ENCODE measurements around the gene ANKS1B. TPM values are rescaled to one million over a fixed set of nuclear protein-coding genes. Genes with fewer than 3 reads are reported as not detected.

Gene ANKS1B
- total and polyA plus RNA-seq, 10 of the 15 experiments (the other 5 are each of a cell fraction or from before 2014, with no cell fraction given): 0.16 to 1.3 (median 0.82) TPM; not detected in 7

DNA sequence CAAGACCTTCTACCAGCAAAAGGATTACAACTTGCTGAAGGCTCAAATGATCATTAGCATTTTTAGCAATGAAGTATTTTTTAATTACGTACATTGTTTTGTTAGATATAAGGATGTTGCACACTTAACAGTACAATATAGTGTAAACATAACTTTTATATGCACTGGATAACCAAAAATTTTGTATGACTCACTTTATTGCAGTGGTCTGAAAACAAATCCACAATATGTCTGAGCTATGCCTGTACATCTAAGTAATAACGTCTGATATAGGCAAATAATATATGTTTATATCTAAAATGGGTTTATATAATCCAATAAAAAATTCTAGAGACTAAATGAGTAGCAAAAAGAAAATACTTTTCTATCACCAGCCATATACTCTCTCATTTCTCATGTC is 10.6 kb downstream of the ANKS1B start:
- no peaks in the 10 kb centered on the region for H3K79me2 ChIP-seq (ENCODE audit: control insufficient read depth, insufficient read depth, low read length)
- H3K4me1 ChIP-seq (ENCODE audit: control insufficient read depth, insufficient read depth, low read length): no peaks in the 10 kb centered on the region
- no peak overlapping the region for H3K4me3 ChIP-seq
- in situ Hi-C loops (cut with MboI) (no loop called here), intact Hi-C loops (cut with micrococcal nuclease; ENCODE audit: unreplicated experiment) (no loop called here)
- WGBS (ENCODE audit: insufficient coverage, insufficient replicate concordance, low lambda C conversion rate, missing lambda C conversion rate): 42% methylated on average over 2 of the region's 2 CpGs
- ChIA-PET POLR2A (no interaction called here), RAD21 (ENCODE audit: unreplicated experiment) (no interaction called here), SMC1A (ENCODE audit: uncharacterized antibody, unreplicated experiment) (no interaction called here), CTCF (no interaction called here)
- H3K9ac ChIP-seq (ENCODE audit: control insufficient read depth, insufficient read depth, low read length): no peak overlapping the region
- H3K9me3 ChIP-seq (replicated peaks; ENCODE audit: control insufficient read depth, insufficient read depth, low read length): no peaks in the 10 kb centered on the region
- H3K4me2 ChIP-seq (ENCODE audit: control insufficient read depth, insufficient read depth): no peak overlapping the region
- ATAC-seq: no peak
- no peaks in the 10 kb centered on the region for H4K20me1 ChIP-seq (ENCODE audit: control insufficient read depth, insufficient read depth)
- H3K36me3 ChIP-seq (ENCODE audit: control insufficient read depth in 2 of 2, insufficient read depth in 2 of 2, low read length in 1 of 2): no peaks in the 10 kb centered on the region
- BruUV-seq (replicated peaks): no TSS peak
- DNase-seq (ENCODE audit: low read depth, low spot score): no peak
- no peak overlapping the region for H3K27ac ChIP-seq (ENCODE audit: control insufficient read depth, insufficient read depth)
- no peaks in the 10 kb centered on the region for H3K27me3 ChIP-seq (replicated peaks in 1 of 2; ENCODE audit: control insufficient read depth in 2 of 2, insufficient read depth in 2 of 2, low read length in 1 of 2)
- H2AFZ ChIP-seq (ENCODE audit: control insufficient read depth, low read depth, low read length): no peak overlapping the region
- no peak for FAIRE-seq
- TF ChIP-seq SREBF2 (IDR thresholded peaks at IDR 0.05; ENCODE audit: low read length): no peak
- TF ChIP-seq CBFB (IDR thresholded peaks at IDR 0.05; ENCODE audit: low read depth): no peak

DNA sequence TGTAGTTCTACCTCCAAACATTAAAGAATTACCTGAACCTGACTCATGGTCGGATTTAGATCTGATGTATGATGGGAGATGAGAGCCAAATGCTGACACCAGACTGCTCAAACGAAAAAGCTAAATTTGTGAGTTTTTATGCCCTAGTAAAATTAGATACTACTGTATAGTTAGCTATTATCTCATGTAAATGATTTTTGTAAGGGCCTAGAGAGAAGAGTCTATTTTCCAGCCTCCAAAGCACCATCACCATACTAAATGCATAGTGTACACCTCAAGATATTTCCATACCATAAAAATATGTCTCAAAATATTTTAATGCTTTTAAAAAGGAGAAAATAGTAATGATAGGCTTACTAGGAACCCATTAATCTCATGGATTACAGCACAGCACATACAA is 18.3 kb downstream of the ANKS1B start:
- Histone ChIP-seq H3K4me1 (ENCODE audit: control insufficient read depth, insufficient read depth, low read length) (no peaks in the 10 kb centered on the region), H3K36me3 (ENCODE audit: control insufficient read depth in 2 of 2, insufficient read depth in 2 of 2, low read length in 1 of 2) (no peaks in the 10 kb centered on the region), H3K4me3 (no peak overlapping the region), H2AFZ (ENCODE audit: control insufficient read depth, low read depth, low read length) (no peak overlapping the region), H3K27ac (ENCODE audit: control insufficient read depth, insufficient read depth) (no peak overlapping the region), H3K9me3 (replicated peaks; ENCODE audit: control insufficient read depth, insufficient read depth, low read length) (no peaks in the 10 kb centered on the region), H4K20me1 (ENCODE audit: control insufficient read depth, insufficient read depth) (no peaks in the 10 kb centered on the region), H3K4me2 (ENCODE audit: control insufficient read depth, insufficient read depth) (no peak overlapping the region), H3K79me2 (ENCODE audit: control insufficient read depth, insufficient read depth, low read length) (no peaks in the 10 kb centered on the region), H3K27me3 (replicated peaks in 1 of 2; ENCODE audit: control insufficient read depth in 2 of 2, insufficient read depth in 2 of 2, low read length in 1 of 2) (no peaks in the 10 kb centered on the region), H3K9ac (ENCODE audit: control insufficient read depth, insufficient read depth, low read length) (no peak overlapping the region)
- SMC1A ChIA-PET (ENCODE audit: uncharacterized antibody, unreplicated experiment): no interaction called here
- POLR2A ChIA-PET: no interaction called here
- RAD21 ChIA-PET (ENCODE audit: unreplicated experiment): no interaction called here
- intact Hi-C loops (cut with micrococcal nuclease; ENCODE audit: unreplicated experiment): no loop called here
- CTCF ChIA-PET: no interaction called here
- FAIRE-seq (no peak), DNase-seq (ENCODE audit: low read depth, low spot score) (no peak), ATAC-seq (no peak)
- BruUV-seq (replicated peaks): no TSS peak
- WGBS (ENCODE audit: insufficient coverage, insufficient replicate concordance, low lambda C conversion rate, missing lambda C conversion rate): 6% methylated on average over 2 of the region's 2 CpGs
- in situ Hi-C loops (cut with MboI): no loop called here
- TF ChIP-seq MXI1 (IDR thresholded peaks at IDR 0.05; ENCODE audit: low read depth, low read length) (no peak), NFYB (IDR thresholded peaks at IDR 0.05; ENCODE audit: insufficient read depth, low read depth, low read length) (no peak), NBN (IDR thresholded peaks at IDR 0.05) (no peak), ZNF622 (IDR thresholded peaks at IDR 0.05) (no peak), ATF7 (IDR thresholded peaks at IDR 0.05; ENCODE audit: low read depth) (no peak), NR2C2 (IDR thresholded peaks at IDR 0.05; ENCODE audit: borderline replicate concordance, control insufficient read depth, insufficient read length, low read depth) (no peak), SMARCA5 (IDR thresholded peaks at IDR 0.05) (no peak), POLR2AphosphoS2 (IDR thresholded peaks at IDR 0.05; ENCODE audit: low read depth, low read length) (no peak)
- TF ChIP-seq, protein P1, sequence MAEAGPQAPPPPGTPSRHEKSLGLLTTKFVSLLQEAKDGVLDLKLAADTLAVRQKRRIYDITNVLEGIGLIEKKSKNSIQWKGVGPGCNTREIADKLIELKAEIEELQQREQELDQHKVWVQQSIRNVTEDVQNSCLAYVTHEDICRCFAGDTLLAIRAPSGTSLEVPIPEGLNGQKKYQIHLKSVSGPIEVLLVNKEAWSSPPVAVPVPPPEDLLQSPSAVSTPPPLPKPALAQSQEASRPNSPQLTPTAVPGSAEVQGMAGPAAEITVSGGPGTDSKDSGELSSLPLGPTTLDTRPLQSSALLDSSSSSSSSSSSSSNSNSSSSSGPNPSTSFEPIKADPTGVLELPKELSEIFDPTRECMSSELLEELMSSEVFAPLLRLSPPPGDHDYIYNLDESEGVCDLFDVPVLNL (IDR thresholded peaks at IDR 0.05; ENCODE audit: low read depth, low read length): no peak
- TF ChIP-seq, protein P2, sequence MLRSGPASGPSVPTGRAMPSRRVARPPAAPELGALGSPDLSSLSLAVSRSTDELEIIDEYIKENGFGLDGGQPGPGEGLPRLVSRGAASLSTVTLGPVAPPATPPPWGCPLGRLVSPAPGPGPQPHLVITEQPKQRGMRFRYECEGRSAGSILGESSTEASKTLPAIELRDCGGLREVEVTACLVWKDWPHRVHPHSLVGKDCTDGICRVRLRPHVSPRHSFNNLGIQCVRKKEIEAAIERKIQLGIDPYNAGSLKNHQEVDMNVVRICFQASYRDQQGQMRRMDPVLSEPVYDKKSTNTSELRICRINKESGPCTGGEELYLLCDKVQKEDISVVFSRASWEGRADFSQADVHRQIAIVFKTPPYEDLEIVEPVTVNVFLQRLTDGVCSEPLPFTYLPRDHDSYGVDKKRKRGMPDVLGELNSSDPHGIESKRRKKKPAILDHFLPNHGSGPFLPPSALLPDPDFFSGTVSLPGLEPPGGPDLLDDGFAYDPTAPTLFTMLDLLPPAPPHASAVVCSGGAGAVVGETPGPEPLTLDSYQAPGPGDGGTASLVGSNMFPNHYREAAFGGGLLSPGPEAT (IDR thresholded peaks at IDR 0.05; ENCODE audit: low read depth): no peak
- TF ChIP-seq, protein P3, sequence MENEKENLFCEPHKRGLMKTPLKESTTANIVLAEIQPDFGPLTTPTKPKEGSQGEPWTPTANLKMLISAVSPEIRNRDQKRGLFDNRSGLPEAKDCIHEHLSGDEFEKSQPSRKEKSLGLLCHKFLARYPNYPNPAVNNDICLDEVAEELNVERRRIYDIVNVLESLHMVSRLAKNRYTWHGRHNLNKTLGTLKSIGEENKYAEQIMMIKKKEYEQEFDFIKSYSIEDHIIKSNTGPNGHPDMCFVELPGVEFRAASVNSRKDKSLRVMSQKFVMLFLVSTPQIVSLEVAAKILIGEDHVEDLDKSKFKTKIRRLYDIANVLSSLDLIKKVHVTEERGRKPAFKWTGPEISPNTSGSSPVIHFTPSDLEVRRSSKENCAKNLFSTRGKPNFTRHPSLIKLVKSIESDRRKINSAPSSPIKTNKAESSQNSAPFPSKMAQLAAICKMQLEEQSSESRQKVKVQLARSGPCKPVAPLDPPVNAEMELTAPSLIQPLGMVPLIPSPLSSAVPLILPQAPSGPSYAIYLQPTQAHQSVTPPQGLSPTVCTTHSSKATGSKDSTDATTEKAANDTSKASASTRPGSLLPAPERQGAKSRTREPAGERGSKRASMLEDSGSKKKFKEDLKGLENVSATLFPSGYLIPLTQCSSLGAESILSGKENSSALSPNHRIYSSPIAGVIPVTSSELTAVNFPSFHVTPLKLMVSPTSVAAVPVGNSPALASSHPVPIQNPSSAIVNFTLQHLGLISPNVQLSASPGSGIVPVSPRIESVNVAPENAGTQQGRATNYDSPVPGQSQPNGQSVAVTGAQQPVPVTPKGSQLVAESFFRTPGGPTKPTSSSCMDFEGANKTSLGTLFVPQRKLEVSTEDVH (IDR thresholded peaks at IDR 0.05; ENCODE audit: low read depth, partially characterized antibody): no peak
